Measurements from ENCODE around the gene CHD2.

DNA sequence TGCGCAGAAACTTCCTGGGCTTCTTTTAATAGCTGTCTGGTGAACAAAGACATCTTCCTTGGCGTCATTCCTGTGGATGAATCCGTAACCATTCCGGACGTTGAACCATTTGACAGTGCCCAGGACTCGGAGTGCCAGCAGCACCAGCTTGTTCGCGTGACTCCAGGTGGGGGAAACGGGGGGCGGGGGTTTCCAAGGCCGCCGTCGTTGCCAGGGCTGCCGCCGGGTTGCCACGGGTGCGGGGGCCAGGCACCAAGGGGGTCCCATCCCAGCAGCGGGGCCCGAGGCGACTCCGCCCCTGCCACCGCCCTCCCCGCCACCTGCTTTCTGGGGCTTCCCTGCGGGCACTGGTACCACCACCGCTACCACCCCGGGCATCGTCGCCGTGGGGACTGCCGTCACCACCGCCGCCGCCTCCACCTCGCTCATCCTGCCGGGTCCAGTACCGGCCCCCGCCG, 166.1 kb downstream of the CHD2 start:
- no peak for TF ChIP-seq ZNF274 (IDR thresholded peaks at IDR 0.05; ENCODE audit: low read depth, low read length)
- no peak for TF ChIP-seq SUZ12 (IDR thresholded peaks at IDR 0.05; ENCODE audit: extremely low read depth, insufficient read depth, insufficient read length)

Measured in NT2/D1 (cell line).